Measurements from ENCODE around the gene MPL. TPM values are rescaled to one million over a fixed set of nuclear protein-coding genes. Genes with fewer than 3 reads are reported as not detected.

Gene MPL
- polyA plus RNA-seq, 1 donor = 0.21 TPM

GRCh38 chr1:43379476-43379875, 41.9 kb downstream of the MPL start:
- Histone ChIP-seq H3K4me3 (ENCODE audit: low read length) (no peak overlapping the region), H3K4me1 (ENCODE audit: control insufficient read depth, insufficient read depth, low read length) (no peaks in the 10 kb centered on the region), H3K27ac (ENCODE audit: low read length) (no peak overlapping the region), H3K27me3 (ENCODE audit: control insufficient read depth, insufficient read depth, low read length) (no peaks in the 10 kb centered on the region), H3K36me3 (ENCODE audit: control insufficient read depth, insufficient read depth, low read length) (peaks cover 22% of the 10 kb centered on the region), H3K9me3 (ENCODE audit: control insufficient read depth, low read depth, low read length) (no peaks in the 10 kb centered on the region)
- WGBS (ENCODE audit: insufficient coverage, low lambda C conversion rate) = 80% methylated on average over 1 of the region's 1 CpG
- DNase-seq = no peak

- no peak overlapping the region for H3K27ac ChIP-seq (ENCODE audit: low read length)
- H3K36me3 ChIP-seq (ENCODE audit: control insufficient read depth, insufficient read depth, low read length) = peaks cover 44% of the 10 kb centered on the region
- H3K4me1 ChIP-seq (ENCODE audit: control insufficient read depth, insufficient read depth, low read length) = no peaks in the 10 kb centered on the region
- 100% methylated on average over 1 of the region's 3 CpGs for WGBS (ENCODE audit: insufficient coverage, low lambda C conversion rate)
- H3K9me3 ChIP-seq (ENCODE audit: control insufficient read depth, low read depth, low read length) = no peaks in the 10 kb centered on the region
- no peak for DNase-seq
- H3K4me3 ChIP-seq (ENCODE audit: low read length) = no peak overlapping the region
- no peaks in the 10 kb centered on the region for H3K27me3 ChIP-seq (ENCODE audit: control insufficient read depth, insufficient read depth, low read length)
Measured at GRCh38 chr1:43381612-43382011, 44.0 kb downstream of the MPL start.

- no peak overlapping the region for H3K27ac ChIP-seq (ENCODE audit: low read length)
- H3K27me3 ChIP-seq (ENCODE audit: control insufficient read depth, insufficient read depth, low read length) = no peaks in the 10 kb centered on the region
- H3K9me3 ChIP-seq (ENCODE audit: control insufficient read depth, low read depth, low read length) = no peaks in the 10 kb centered on the region
- WGBS (ENCODE audit: insufficient coverage, low lambda C conversion rate) = no CpG with 5 or more reads among the region's 6 CpGs
- H3K4me3 ChIP-seq (ENCODE audit: low read length) = no peak overlapping the region
- H3K36me3 ChIP-seq (ENCODE audit: control insufficient read depth, insufficient read depth, low read length) = peaks cover 50% of the 10 kb centered on the region
- peak in 1 of 2 donors; percentile 30 for DNase-seq
- no peaks in the 10 kb centered on the region for H3K4me1 ChIP-seq (ENCODE audit: control insufficient read depth, insufficient read depth, low read length)
Measured at GRCh38 chr1:43382027-43382779, 44.6 kb downstream of the MPL start.

GRCh38 chr1:43383449-43383848, 45.8 kb downstream of the MPL start:
- DNase-seq = no peak
- H3K27ac ChIP-seq (ENCODE audit: low read length) = no peak overlapping the region
- H3K27me3 ChIP-seq (ENCODE audit: control insufficient read depth, insufficient read depth, low read length) = no peaks in the 10 kb centered on the region
- H3K4me3 ChIP-seq (ENCODE audit: low read length) = no peak overlapping the region
- H3K9me3 ChIP-seq (ENCODE audit: control insufficient read depth, low read depth, low read length) = no peaks in the 10 kb centered on the region
- no peaks in the 10 kb centered on the region for H3K4me1 ChIP-seq (ENCODE audit: control insufficient read depth, insufficient read depth, low read length)
- H3K36me3 ChIP-seq (ENCODE audit: control insufficient read depth, insufficient read depth, low read length) = peaks cover 57% of the 10 kb centered on the region
- 100% methylated on average over 1 of the region's 2 CpGs for WGBS (ENCODE audit: insufficient coverage, low lambda C conversion rate)

GRCh38 chr1:43386676-43387075, 49.1 kb downstream of the MPL start:
- no peak for DNase-seq
- Histone ChIP-seq H3K27ac (ENCODE audit: low read length) (no peak overlapping the region), H3K4me3 (ENCODE audit: low read length) (no peak overlapping the region), H3K36me3 (ENCODE audit: control insufficient read depth, insufficient read depth, low read length) (peaks cover 52% of the 10 kb centered on the region), H3K4me1 (ENCODE audit: control insufficient read depth, insufficient read depth, low read length) (peaks cover 3% of the 10 kb centered on the region), H3K9me3 (ENCODE audit: control insufficient read depth, low read depth, low read length) (no peaks in the 10 kb centered on the region), H3K27me3 (ENCODE audit: control insufficient read depth, insufficient read depth, low read length) (no peaks in the 10 kb centered on the region)
- no CpG with 5 or more reads among the region's 6 CpGs for WGBS (ENCODE audit: insufficient coverage, low lambda C conversion rate)

- Histone ChIP-seq H3K9me3 (ENCODE audit: control insufficient read depth, low read depth, low read length) (no peaks in the 10 kb centered on the region), H3K36me3 (ENCODE audit: control insufficient read depth, insufficient read depth, low read length) (peaks cover 47% of the 10 kb centered on the region), H3K27ac (ENCODE audit: low read length) (no peak overlapping the region), H3K4me3 (ENCODE audit: low read length) (no peak overlapping the region), H3K27me3 (ENCODE audit: control insufficient read depth, insufficient read depth, low read length) (no peaks in the 10 kb centered on the region), H3K4me1 (ENCODE audit: control insufficient read depth, insufficient read depth, low read length) (peaks cover 3% of the 10 kb centered on the region)
- no peak for DNase-seq
- WGBS (ENCODE audit: insufficient coverage, low lambda C conversion rate) = 100% methylated on average over 1 of the region's 4 CpGs
Measured at GRCh38 chr1:43387976-43388599, 50.5 kb downstream of the MPL start.

- Histone ChIP-seq H3K36me3 (ENCODE audit: control insufficient read depth, insufficient read depth, low read length) (peaks cover 43% of the 10 kb centered on the region), H3K4me1 (ENCODE audit: control insufficient read depth, insufficient read depth, low read length) (peaks cover 3% of the 10 kb centered on the region), H3K27ac (ENCODE audit: low read length) (no peak overlapping the region), H3K9me3 (ENCODE audit: control insufficient read depth, low read depth, low read length) (no peaks in the 10 kb centered on the region), H3K27me3 (ENCODE audit: control insufficient read depth, insufficient read depth, low read length) (no peaks in the 10 kb centered on the region), H3K4me3 (ENCODE audit: low read length) (peak overlapping the region; percentile 72)
- DNase-seq = no peak
- 19% methylated on average over 2 of the region's 3 CpGs for whole genome bisulfite sequencing (ENCODE audit: insufficient coverage, low lambda C conversion rate)
Measured at GRCh38 chr1:43388613-43389012, 51.0 kb downstream of the MPL start.

GRCh38 chr1:43389326-43390313, 52.0 kb downstream of the MPL start, which contains the start of the genes MED8 and SZT2:
TSS of gene MED8 (minus strand) at chr1:43389800. CDS start at chr1:43389764, 36 bp downstream.
TSS of gene SZT2 (plus strand) at chr1:43389899. CDS start at chr1:43389969, 70 bp downstream.
- DNase-seq = peak; percentile 92 to 95
- WGBS (ENCODE audit: insufficient coverage, low lambda C conversion rate) = 0% methylated on average over 3 of the region's 65 CpGs
- Histone ChIP-seq H3K4me3 (ENCODE audit: low read length) (peak within 1 kb of the TSS; percentile 72), H3K9me3 (ENCODE audit: control insufficient read depth, low read depth, low read length) (no peaks in the 10 kb centered on the region), H3K36me3 (ENCODE audit: control insufficient read depth, insufficient read depth, low read length) (peaks cover 33% of the 10 kb centered on the region), H3K27me3 (ENCODE audit: control insufficient read depth, insufficient read depth, low read length) (no peaks in the 10 kb centered on the region), H3K27ac (ENCODE audit: low read length) (peak within 1 kb of the TSS; percentile 52), H3K4me1 (ENCODE audit: control insufficient read depth, insufficient read depth, low read length) (peaks cover 3% of the 10 kb centered on the region)

- peaks cover 3% of the 10 kb centered on the region for H3K4me1 ChIP-seq (ENCODE audit: control insufficient read depth, insufficient read depth, low read length)
- H3K27ac ChIP-seq (ENCODE audit: low read length) = no peak overlapping the region
- whole genome bisulfite sequencing (ENCODE audit: insufficient coverage, low lambda C conversion rate) = 60% methylated on average over 1 of the region's 3 CpGs
- DNase-seq = no peak
- H3K27me3 ChIP-seq (ENCODE audit: control insufficient read depth, insufficient read depth, low read length) = no peaks in the 10 kb centered on the region
- peaks cover 10% of the 10 kb centered on the region for H3K36me3 ChIP-seq (ENCODE audit: control insufficient read depth, insufficient read depth, low read length)
- no peaks in the 10 kb centered on the region for H3K9me3 ChIP-seq (ENCODE audit: control insufficient read depth, low read depth, low read length)
- no peak overlapping the region for H3K4me3 ChIP-seq (ENCODE audit: low read length)
Measured at GRCh38 chr1:43392702-43393101, 55.1 kb downstream of the MPL start.

- no CpG with 5 or more reads among the region's 4 CpGs for WGBS (ENCODE audit: insufficient coverage, low lambda C conversion rate)
- H3K27ac ChIP-seq (ENCODE audit: low read length) = no peak overlapping the region
- no peaks in the 10 kb centered on the region for H3K27me3 ChIP-seq (ENCODE audit: control insufficient read depth, insufficient read depth, low read length)
- H3K4me1 ChIP-seq (ENCODE audit: control insufficient read depth, insufficient read depth, low read length) = no peaks in the 10 kb centered on the region
- no peak overlapping the region for H3K4me3 ChIP-seq (ENCODE audit: low read length)
- H3K36me3 ChIP-seq (ENCODE audit: control insufficient read depth, insufficient read depth, low read length) = peaks cover 8% of the 10 kb centered on the region
- DNase-seq = no peak
- H3K9me3 ChIP-seq (ENCODE audit: control insufficient read depth, low read depth, low read length) = no peaks in the 10 kb centered on the region
Measured at GRCh38 chr1:43395523-43395922, 57.9 kb downstream of the MPL start.
